Natural killer cell treated with Interleukin-12 subunit alpha and Interleukin-12 subunit beta and Interleukin-15 and Interleukin-18, amount 100 ng/mL, for 72 hours (primary cell): ENCODE data around the gene ESPNL. TPM values are rescaled to one million over a fixed set of nuclear protein-coding genes. Genes with fewer than 3 reads are reported as not detected.

Source experiments
- ATAC-seq, 2 donors: fragments of 150-1000 bp; cut with Tn5 transposase in 1 of 2; sonication (Bioruptor Pico), chemical (Tn5 transposase) in 1 of 2; 2 replicates each; pipeline ENCODE4 v1.10.0; 2021
- DNase-seq: peaks from one replicate; pipeline ENCODE4 v3.0.0; 2022; ENCODE audit warnings: low spot score
- H3K27ac Mint-ChIP-seq, 2 donors: 1 replicate in 1 of 2; 2 replicates in 1 of 2; pipeline ENCODE4 v1.8.0; 2022; ENCODE audit warnings: mixed read lengths in 2 of 2, mild to moderate bottlenecking in 1 of 2, moderate library complexity in 1 of 2
- H3K27me3 Mint-ChIP-seq, 2 donors: 1 replicate in 1 of 2; 2 replicates in 1 of 2; pipeline ENCODE4 v1.8.0; 2022; ENCODE audit warnings: mixed read lengths in 2 of 2
- H3K36me3 Mint-ChIP-seq: one replicate; pipeline ENCODE4 v1.8.0; 2022; ENCODE audit warnings: mixed read lengths
- H3K4me1 Mint-ChIP-seq, 2 donors: 1 replicate in 1 of 2; 2 replicates in 1 of 2; pipeline ENCODE4 v1.8.0; 2022; ENCODE audit warnings: low read depth in 2 of 2, mixed read lengths in 2 of 2, mild to moderate bottlenecking in 1 of 2
- H3K4me3 Mint-ChIP-seq: one replicate; pipeline ENCODE4 v1.8.0; 2022; ENCODE audit warnings: mixed read lengths
- H3K9me3 Mint-ChIP-seq: 2 replicates; pipeline ENCODE4 v1.8.0; 2022; ENCODE audit warnings: mixed read lengths
- total RNA-seq, 2 donors: library from RNA; stranded (reverse); gene quantifications; one replicate each; pipeline ENCODE4 v1.2.3, GENCODE V29; 2022

ESPNL gene
- total RNA-seq, 2 donors from 2014 or later = 0.19 TPM; not detected in 1

DNA sequence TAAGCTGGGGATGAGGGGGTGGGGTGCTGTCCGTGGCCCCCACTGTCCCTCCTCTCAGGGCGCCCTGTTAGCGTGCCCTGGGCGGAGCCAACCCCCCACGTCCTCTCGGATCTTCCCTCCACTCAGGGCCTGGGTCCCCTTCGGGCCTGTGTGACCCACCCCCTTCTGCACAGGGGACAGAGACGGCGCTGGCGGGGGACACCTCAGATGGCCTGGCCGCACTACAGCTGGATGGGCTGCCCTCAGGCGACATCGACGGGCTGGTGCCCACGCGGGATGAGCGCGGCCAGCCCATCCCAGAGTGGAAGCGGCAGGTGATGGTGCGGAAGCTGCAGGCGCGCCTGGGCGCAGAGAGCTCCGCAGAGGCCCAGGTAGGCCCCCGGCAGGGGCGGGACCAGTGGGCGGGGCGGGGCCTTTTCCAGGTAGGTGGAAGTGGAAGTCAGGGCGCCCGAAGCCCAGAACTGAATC lies 28.4 kb downstream of the ESPNL start:
- no peaks in the 10 kb centered on the region for H3K27me3 Mint-ChIP-seq
- H3K9me3 Mint-ChIP-seq = no peaks in the 10 kb centered on the region
- DNase-seq (peak; percentile 54), ATAC-seq (no peak)
- H3K36me3 Mint-ChIP-seq = no peaks in the 10 kb centered on the region
- H3K27ac Mint-ChIP-seq = no peak overlapping the region
- H3K4me1 Mint-ChIP-seq = no peaks in the 10 kb centered on the region
- H3K4me3 Mint-ChIP-seq = no peak overlapping the region

DNA sequence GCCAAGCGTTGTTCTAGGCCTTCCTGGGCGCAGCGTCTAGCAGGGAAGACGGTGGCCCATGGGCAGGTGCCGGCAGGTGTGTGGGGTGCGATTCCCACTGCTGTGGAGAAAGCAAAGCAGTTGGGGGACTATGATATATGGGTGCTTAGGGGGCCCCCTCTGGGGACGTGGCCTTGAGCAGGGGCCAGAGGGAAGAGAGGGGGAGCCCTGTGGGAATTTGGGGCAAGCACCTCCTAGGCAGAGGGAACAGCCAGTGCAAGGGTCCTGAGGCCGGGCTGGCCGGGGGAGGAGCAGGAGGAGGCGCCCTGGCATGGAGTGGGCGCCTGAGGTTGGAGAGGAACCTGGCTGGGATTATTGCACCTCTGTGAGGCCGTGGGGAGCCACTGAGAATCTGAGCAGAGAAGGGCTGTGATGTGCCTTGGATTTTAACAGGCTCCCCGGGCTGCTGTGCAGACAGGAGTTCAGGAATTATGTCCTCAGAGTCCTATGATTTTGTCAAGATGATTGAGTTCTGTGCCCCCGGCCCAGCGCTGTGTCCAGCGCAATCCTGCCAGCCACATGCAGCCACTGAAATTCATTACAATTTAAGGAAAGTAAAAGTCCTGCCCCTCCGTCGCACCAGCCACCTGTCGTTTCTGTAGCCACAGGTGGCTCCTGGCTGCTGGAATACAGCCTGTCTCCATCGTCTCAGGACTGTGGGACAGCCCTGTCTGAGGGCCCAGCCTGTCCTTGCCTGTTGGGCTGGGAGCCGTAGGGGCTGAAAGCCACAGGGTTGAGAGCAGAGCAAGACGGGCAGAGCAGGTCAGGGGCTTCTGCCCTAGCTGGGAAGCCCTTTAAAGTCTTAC lies 29.2 kb downstream of the ESPNL start:
- H3K27me3 Mint-ChIP-seq = no peaks in the 10 kb centered on the region
- no peak overlapping the region for H3K4me3 Mint-ChIP-seq
- no peaks in the 10 kb centered on the region for H3K4me1 Mint-ChIP-seq
- DNase-seq (peak; percentile 56), ATAC-seq (no peak)
- no peaks in the 10 kb centered on the region for H3K36me3 Mint-ChIP-seq
- H3K9me3 Mint-ChIP-seq = no peaks in the 10 kb centered on the region
- H3K27ac Mint-ChIP-seq = no peak overlapping the region

DNA sequence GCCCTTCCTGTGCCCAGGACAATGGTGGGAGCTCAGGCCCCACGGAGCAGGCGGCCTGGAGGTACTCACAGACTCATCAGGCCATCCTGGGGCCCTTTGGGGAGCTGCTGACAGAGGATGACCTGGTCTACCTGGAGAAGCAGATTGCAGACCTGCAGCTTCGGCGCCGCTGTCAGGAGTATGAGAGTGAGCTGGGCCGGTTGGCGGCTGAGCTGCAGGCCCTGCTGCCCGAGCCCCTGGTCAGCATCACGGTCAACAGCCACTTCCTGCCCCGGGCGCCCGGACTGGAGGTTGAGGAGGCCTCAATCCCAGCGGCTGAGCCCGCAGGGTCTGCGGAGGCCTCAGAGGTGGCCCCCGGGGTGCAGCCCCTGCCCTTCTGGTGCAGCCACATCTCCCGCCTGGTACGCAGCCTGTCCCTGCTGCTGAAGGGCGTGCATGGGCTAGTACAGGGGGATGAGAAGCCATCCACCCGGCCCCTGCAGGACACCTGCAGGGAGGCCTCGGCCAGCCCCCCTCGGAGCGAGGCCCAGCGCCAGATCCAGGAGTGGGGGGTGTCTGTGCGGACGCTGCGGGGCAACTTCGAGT lies 30.1 kb downstream of the ESPNL start:
- H3K4me1 Mint-ChIP-seq = no peaks in the 10 kb centered on the region
- DNase-seq = peak; percentile 56
- ATAC-seq = peak in 1 of 2 donors; percentile 20

GRCh38 chr2:238130696-238131628 lies 30.8 kb downstream of the ESPNL start:
- H3K4me3 Mint-ChIP-seq = no peak overlapping the region
- no peak overlapping the region for H3K27ac Mint-ChIP-seq
- ATAC-seq = no peak
- peak; percentile 59 for DNase-seq
- H3K27me3 Mint-ChIP-seq = no peaks in the 10 kb centered on the region
- no peaks in the 10 kb centered on the region for H3K9me3 Mint-ChIP-seq
- H3K4me1 Mint-ChIP-seq = no peaks in the 10 kb centered on the region
- H3K36me3 Mint-ChIP-seq = no peaks in the 10 kb centered on the region

More for the DNA sequence above, 30.1 kb downstream of the ESPNL start:
- H3K27me3 Mint-ChIP-seq = no peaks in the 10 kb centered on the region
- no peak overlapping the region for H3K4me3 Mint-ChIP-seq
- H3K9me3 Mint-ChIP-seq = no peaks in the 10 kb centered on the region
- H3K27ac Mint-ChIP-seq = no peak overlapping the region
- H3K36me3 Mint-ChIP-seq = no peaks in the 10 kb centered on the region

GRCh38 chr2:238131761-238132462 lies 31.8 kb downstream of the ESPNL start:
- Mint-ChIP-seq H3K9me3 (no peaks in the 10 kb centered on the region), H3K4me1 (no peaks in the 10 kb centered on the region), H3K4me3 (no peak overlapping the region), H3K27me3 (no peaks in the 10 kb centered on the region), H3K27ac (no peak overlapping the region), H3K36me3 (no peaks in the 10 kb centered on the region)
- peak; percentile 54 for DNase-seq
- ATAC-seq = no peak

DNA sequence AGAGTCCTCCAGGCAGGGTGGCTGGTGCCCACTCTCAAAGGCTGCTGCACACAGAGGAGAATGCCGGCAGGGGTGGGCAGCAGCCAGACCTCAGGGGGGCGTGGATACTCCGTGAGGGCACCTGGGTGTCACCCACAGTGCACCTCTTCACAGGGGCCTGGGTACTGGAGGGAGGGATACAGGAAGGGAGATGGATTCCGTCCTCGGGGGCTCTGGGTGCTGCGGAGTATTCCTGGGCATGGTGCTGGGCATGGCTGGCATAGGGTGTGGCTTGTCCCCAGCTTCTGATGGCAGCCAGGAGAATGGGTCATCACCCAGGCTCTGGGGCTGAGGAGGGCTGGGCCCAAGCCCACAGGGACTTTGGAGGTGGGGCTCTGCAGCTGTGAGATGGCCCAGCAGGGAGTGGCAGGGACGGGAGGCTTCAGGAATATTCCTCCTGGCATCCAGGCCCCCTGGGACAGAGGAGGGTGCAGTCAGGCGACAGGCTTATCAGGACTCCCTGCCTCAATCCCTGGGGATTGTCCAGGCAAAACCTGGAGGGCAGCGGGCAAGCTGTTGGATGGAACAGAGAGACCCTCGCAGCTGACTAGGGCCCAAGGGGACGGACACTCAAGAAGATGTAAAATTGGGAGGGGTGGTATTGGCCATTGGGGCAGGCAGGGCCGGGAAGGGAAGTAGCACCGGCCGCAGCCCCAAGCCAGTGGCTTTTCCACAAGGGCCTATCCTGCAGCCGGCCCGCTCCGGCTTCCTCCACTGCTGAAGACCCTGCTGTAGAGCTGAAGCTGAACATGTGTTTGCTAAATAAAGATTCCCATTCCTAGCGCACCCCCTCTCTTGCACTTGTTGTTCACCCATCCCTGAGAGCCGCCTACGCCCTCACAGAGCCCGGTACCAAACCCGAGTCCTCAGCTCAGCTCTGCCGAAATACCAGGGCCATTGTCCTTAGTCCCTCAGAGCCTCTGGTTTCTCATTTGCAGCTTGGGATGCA lies 32.6 kb downstream of the ESPNL start:
- Mint-ChIP-seq H3K27ac (no peak overlapping the region), H3K9me3 (no peaks in the 10 kb centered on the region), H3K36me3 (no peaks in the 10 kb centered on the region), H3K4me3 (no peak overlapping the region), H3K4me1 (no peaks in the 10 kb centered on the region), H3K27me3 (no peaks in the 10 kb centered on the region)
- DNase-seq (peak; percentile 48), ATAC-seq (no peak)

- DNase-seq = peak; percentile 52
- H3K27ac Mint-ChIP-seq = no peak overlapping the region
- no peaks in the 10 kb centered on the region for H3K36me3 Mint-ChIP-seq
- no peaks in the 10 kb centered on the region for H3K27me3 Mint-ChIP-seq
- ATAC-seq = no peak
- H3K9me3 Mint-ChIP-seq = no peaks in the 10 kb centered on the region
- no peak overlapping the region for H3K4me3 Mint-ChIP-seq
- no peaks in the 10 kb centered on the region for H3K4me1 Mint-ChIP-seq
Observed at GRCh38 chr2:238133499-238134392, 33.6 kb downstream of the ESPNL start.

GRCh38 chr2:238134393-238134785 lies 34.2 kb downstream of the ESPNL start:
- Mint-ChIP-seq H3K36me3 (no peaks in the 10 kb centered on the region), H3K9me3 (no peaks in the 10 kb centered on the region), H3K4me3 (no peak overlapping the region), H3K27me3 (no peaks in the 10 kb centered on the region), H3K4me1 (no peaks in the 10 kb centered on the region), H3K27ac (no peak overlapping the region)
- ATAC-seq (no peak), DNase-seq (no peak)

- DNase-seq (peak; percentile 54), ATAC-seq (no peak)
- Mint-ChIP-seq H3K27me3 (no peaks in the 10 kb centered on the region), H3K27ac (peak overlapping the region in 1 of 2 donors; percentile 33), H3K4me3 (no peak overlapping the region), H3K36me3 (no peaks in the 10 kb centered on the region), H3K9me3 (no peaks in the 10 kb centered on the region), H3K4me1 (peaks cover 0 to 2% of the 10 kb centered on the region in 2 donors)
Observed at GRCh38 chr2:238135601-238136150, 35.5 kb downstream of the ESPNL start.

DNA sequence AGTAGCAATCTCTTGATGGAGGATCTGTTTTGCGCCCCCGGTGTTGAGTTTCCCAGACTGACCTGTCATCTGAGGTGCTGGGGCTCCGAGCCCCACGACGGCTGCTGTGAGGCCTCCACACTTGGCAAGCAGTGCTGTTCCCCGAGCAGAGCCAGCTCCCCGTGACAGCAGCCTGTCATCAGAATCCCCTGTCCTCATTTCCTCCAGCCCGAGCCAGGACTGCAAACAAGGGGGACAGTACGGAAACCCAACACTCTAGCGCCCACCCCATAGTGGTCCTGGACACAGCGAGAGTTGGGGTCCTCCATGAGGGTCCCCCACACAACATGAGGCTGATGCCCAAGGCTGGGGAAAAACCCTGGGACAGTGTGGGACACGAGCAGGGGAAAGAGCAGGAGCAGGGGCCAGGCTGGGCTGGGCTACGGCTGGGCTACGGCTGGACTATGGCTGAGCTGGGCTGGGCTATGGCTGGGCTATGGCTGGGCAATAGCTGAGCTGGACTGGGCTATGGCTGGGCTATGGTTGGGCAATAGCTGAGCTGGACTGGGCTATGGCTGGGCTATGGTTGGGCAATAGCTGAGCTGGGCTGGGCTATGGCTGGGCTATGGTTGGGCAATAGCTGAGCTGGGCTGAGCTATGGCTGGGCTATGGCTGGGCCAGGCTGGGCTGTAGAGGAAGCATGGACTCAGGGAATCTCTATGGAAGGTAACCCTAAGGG lies 36.8 kb downstream of the ESPNL start:
- H3K27me3 Mint-ChIP-seq = no peaks in the 10 kb centered on the region
- H3K9me3 Mint-ChIP-seq = no peaks in the 10 kb centered on the region
- H3K36me3 Mint-ChIP-seq = no peaks in the 10 kb centered on the region
- peak; percentile 52 for DNase-seq
- no peak overlapping the region for H3K27ac Mint-ChIP-seq
- ATAC-seq = peak in 1 of 2 donors; percentile 63
- peaks cover 0 to 10% of the 10 kb centered on the region in 2 donors for H3K4me1 Mint-ChIP-seq
- H3K4me3 Mint-ChIP-seq = no peak overlapping the region

GRCh38 chr2:238137885-238138284 lies 37.7 kb downstream of the ESPNL start:
- Mint-ChIP-seq H3K4me1 (peaks cover 0 to 10% of the 10 kb centered on the region in 2 donors), H3K27me3 (no peaks in the 10 kb centered on the region), H3K27ac (no peak overlapping the region), H3K36me3 (no peaks in the 10 kb centered on the region), H3K4me3 (no peak overlapping the region), H3K9me3 (no peaks in the 10 kb centered on the region)
- DNase-seq (no peak), ATAC-seq (no peak)
